GM18868 (cell line): ENCODE measurements around the gene ATP13A1.
"Not testable (repeated sequence)": the region's sequence is repeated elsewhere in the genome, so short reads cannot be mapped to it uniquely, and the experiment has no call there.

Experiments used
- ATAC-seq: cut with Tn5 transposase; IDR thresholded peaks from one replicate; pipeline ENCODE4 v1.9.1; 2021; ENCODE audit warnings: mild to moderate bottlenecking, moderate library complexity; ENCODE audit not compliant: unreplicated experiment

Gene ATP13A1

GRCh38 chr19:19663256-19664120, at the start of gene ATP13A1:
Gene ATP13A1, minus strand, starts transcription at chr19:19663676. Its CDS starts 10 bp downstream, at chr19:19663666.
- peak; percentile 74 for ATAC-seq

DNA sequence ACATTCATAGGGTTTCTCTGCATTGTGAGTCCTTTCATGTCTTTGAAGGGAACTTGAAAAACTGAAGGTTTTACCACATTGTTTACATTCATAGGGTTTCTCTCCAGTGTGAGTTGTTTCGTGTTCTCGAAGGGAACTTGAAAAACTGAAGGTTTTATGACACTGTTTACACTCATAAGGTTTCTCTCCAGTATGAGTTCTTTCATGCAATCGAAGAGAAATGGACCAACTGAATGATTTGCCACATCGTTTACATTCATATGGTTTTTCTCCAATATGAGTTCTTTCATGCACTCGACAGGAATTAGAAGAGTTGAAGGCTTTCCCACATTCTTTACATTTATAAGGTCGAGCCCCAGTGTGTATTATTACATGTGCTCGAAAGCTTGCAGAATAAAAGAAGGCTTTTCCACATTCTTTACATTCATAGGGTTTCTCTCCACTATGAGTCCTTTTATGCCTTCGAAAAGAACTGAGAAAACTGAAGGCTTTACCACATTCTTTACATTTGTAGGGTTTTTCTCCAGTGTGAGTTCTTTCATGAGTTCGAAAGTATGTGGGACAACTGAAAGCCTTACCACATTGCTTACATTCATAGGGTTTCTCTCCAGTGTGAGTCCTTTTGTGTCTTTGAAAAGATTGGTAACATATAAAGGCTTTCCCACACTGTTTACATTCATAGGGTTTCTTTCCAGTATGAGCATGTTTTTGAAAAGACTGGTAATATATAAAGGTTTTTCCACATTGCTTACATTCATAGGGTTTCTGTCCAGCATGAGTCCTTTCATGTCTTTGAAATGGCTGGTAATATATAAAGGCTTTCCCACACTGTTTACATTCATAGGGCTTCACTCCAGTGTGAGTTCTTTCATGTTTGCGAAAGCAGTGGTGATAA, 48.7 kb upstream of the ATP13A1 start:
- ATAC-seq, result no peak

GRCh38 chr19:19711306-19711933, 47.9 kb upstream of the ATP13A1 start:
- ATAC-seq, result no peak

- ATAC-seq, result no peak
Observed at GRCh38 chr19:19710506-19710905, 47.0 kb upstream of the ATP13A1 start.

GRCh38 chr19:19704836-19705235, 41.4 kb upstream of the ATP13A1 start:
- no peak for ATAC-seq

- not testable (repeated sequence) for ATAC-seq
Observed at GRCh38 chr19:19700493-19700892, 37.0 kb upstream of the ATP13A1 start.

GRCh38 chr19:19697589-19697988, 34.1 kb upstream of the ATP13A1 start:
- ATAC-seq, result no peak

DNA sequence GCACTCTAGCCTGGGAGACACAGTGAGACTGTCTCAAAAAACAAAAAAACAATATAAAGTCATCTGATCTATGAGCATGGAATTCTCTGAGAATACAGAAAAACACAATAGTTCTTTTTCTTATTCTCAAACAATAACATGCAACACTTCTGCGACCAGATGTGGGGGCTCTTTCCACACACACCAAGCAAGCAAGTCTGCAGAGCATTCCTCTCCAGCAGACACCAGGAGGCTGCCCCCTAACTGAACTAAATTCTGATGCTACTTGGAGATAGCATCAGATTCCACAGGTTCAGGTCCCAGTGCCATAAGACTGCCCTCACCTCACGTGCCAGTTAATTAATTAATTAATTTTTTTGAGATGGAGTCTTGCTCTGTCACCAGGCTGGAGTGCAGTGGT, 32.9 kb upstream of the ATP13A1 start:
- no peak for ATAC-seq

GRCh38 chr19:19691683-19692082, 28.2 kb upstream of the ATP13A1 start:
- ATAC-seq, result no peak

- ATAC-seq, result not testable (repeated sequence)
Observed at GRCh38 chr19:19689023-19689422, 25.5 kb upstream of the ATP13A1 start.

DNA sequence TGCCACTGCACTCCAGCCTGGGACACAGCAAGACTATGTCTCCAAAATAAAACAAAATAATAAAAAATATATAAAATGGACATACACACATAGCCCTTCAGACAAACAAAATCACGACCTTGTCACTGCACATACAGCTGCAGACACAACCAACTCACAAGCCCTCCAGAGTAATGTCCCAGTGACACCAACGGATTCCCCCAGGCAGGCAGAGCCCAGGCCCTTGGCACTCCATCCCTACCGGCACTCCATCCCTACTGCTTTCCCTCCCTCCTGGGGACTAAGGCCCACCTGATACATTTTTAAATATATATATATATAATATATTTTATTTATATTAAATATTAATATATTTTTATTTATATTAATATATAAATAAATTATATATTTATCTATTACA, 23.6 kb upstream of the ATP13A1 start:
- ATAC-seq, result no peak

DNA sequence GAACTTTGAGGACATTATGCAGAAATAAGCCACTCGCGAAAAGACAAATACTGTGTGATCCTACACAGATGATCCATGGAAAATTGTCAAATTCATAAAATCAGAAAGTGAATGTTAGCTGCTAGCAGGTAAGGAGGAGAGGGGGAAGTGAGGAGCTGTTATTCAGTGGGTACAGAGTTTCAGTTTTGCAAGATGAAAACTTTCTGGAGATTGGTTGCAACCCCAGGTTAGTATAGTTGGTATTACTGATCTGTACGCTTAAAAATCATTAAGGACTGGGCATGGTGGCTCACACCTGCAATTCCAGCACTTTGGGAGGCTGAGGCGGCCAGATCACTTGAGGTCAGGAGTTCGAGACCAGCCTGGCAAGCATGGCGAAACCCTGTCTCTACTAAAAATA, 23.1 kb upstream of the ATP13A1 start:
- ATAC-seq, result no peak

- not testable (repeated sequence) for ATAC-seq
Observed at GRCh38 chr19:19686119-19686518, 22.6 kb upstream of the ATP13A1 start.

GRCh38 chr19:19679176-19680073, 15.9 kb upstream of the ATP13A1 start:
- ATAC-seq, result no peak

- ATAC-seq, result no peak
Observed at GRCh38 chr19:19677579-19677978, 14.1 kb upstream of the ATP13A1 start.

DNA sequence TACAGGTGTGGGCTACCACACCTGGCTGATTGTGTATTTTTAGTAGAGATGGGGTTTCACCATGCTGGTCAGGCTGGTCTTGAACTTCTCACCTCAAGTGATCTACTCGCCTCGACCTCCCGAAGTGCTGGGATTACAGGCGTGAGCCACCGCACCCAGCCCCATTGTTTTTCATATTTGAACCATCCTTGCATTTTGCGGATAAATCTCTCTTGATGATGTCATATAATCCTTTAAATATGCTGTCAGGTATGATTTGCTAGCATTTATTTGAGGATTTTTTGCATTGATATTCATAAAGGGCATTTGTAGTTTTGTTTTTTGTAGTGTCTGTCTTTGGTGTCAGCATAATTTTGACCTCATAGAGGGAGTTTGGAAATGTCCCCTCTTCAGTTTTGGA, 10.8 kb upstream of the ATP13A1 start:
- ATAC-seq, result no peak

DNA sequence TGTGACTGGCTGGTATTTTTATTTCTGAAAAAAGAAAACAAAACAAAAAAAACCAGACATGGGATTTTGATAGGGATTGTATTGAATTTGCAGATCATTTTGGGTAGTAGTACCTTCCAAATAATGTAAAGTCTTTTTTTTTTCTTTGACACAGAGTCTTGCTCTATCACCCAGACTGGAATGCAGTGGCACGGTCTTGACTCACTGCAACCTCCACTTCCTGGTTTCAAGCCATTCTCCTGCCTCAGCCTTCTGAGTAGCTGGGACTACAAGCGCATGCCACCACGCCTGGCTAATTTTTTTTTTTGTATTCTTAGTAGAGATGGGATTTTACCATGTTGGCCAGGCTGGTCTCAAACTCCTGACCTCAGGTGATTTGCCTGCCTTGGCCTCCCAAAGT, 9.3 kb upstream of the ATP13A1 start:
- no peak for ATAC-seq

DNA sequence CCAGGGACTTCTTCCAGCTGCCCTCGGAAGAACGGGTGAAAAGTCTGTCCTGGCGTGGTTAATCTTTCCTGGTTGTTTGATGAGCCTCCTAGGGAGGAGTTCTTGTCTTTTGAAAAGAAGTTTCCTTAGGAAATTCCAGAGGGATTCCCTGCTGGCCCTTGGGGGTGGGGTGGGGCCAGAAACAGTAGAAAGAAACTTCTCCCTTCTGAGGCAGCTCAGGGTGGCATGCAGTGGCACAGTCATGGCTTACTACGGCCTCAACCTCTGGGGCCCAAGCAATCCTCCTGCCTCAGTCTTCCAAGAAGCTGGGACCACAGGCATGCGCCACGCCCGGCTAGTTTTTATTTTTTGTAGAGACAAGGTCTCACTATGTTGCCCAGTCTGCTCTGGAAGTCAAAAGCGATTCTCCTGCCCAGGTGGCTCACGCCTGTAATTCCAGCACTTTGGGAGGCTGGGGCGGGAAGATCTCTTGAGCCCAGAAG, 6.6 kb upstream of the ATP13A1 start:
- ATAC-seq, result no peak

DNA sequence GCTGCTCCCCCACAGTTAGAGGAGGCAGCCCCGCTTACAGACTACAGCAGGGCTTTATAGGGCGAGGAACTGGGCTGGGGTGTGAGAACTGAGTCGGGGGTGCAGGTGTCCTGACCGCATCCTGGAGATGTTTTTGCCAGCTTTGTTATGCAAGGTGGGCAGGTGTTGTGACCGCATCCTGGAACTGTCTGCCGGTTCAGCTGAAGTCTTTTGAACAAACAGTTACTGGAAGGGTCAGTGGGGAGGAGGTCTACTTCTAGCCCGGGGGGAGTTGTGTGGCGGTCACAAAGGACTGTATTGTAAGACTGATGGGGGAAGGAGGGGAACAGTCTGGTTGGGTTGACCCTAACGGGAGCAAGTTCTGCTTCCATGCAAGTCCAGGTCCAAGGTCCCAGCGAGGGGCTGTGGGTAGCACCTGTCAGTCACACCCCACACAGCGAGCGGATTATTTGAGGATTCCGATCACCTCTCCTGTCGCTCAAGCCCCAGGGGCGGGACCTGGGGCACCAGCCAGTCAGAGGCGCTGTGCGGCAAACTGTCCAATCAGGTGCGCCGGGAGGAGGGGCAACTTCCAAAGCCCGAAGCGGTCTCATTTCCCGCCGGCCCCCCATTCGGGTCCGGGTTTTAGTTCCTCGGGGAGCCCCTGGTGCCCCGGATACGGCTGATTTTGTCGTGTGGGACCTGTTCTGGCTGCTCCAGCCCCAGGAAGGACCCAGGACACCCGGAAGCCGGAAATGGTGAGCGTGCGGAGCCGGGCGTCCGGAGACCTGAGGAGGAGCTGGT, 4.9 kb upstream of the ATP13A1 start, which contains the start of gene ZNF101:
Gene ZNF101 (plus strand): TSS at position 610 of the 783 bp plus-strand sequence. CDS start 125 bp downstream, at position 735.
- ATAC-seq, result peak; percentile 73
